ENCODE measurements around the gene AP1M2.
"Not testable (repeated sequence)": the region's sequence is repeated elsewhere in the genome, so short reads cannot be mapped to it uniquely, and the experiment has no call there.

The AP1M2 gene

GRCh38 chr19:10565028-10565566 is 22.0 kb downstream of the AP1M2 start:
- peak; percentile 47 for DNase-seq (ENCODE audit: low spot score)

DNA sequence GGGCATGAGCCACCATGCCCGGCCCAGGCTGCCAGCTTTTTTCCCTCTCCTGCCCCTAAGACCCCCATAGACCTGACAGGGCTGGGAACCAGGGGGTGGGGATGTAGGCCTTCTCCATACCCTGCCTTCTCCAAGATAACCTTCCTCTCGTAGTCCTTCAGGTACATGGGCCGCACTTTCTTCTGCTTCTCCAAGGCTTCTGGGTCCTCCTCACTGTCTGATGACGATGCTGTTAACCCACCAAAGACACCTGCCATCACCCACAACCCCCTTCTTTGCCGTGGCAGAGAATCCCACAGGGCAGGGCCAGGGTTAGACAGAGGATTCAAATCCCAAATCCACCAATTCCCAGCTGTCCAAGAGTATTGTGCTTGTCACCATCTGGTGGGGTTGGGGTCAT is 24.5 kb downstream of the AP1M2 start:
- no peak for DNase-seq (ENCODE audit: low spot score)

- no peak for DNase-seq (ENCODE audit: low spot score)
Observed at GRCh38 chr19:10560154-10560553, 27.0 kb downstream of the AP1M2 start.

GRCh38 chr19:10557603-10558197 is 29.4 kb downstream of the AP1M2 start:
- DNase-seq (ENCODE audit: low spot score): no peak

- DNase-seq (ENCODE audit: low spot score): no peak
Observed at GRCh38 chr19:10555610-10555973, 31.5 kb downstream of the AP1M2 start.

DNA sequence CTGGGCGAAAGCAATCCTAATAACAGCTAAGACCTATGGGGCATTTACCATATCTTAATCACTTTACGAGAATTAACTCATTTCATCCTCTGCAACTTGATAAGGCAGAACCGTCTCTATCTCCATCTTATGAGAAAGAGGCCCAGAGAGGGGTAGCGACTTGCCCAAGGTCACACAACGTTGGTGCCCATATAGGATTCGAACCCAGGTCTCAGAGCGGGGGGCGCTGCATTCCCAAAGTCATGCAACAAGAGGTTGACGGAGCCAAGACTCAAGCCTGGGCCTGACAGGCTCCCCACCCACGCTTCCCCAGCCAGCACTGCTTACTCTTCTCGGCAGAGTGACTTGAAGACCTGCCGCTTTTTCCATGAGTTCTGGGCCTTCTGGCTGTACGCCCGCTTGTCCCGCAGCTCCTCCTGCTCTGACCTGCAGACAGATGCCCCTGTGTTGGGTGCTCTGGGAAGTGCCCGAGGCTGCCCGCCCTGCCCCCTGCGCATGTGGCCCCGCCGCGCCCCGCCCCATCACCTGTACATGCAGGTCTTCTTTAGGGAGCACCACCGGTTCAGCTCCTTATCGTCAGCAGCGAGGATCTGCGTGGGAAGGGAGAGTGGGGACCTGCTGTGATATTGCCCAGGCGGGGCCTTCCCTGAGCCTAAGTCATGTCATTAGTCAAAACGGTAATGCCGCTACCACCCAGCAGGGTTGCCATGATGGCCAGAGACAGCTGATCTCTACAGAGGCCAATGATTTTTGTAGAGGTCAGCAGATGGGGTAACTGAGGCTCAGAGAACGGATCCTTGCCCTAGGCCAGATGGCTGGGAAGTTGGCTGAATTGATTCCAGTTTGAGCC is 32.1 kb downstream of the AP1M2 start:
- no peak for DNase-seq (ENCODE audit: low spot score)

DNA sequence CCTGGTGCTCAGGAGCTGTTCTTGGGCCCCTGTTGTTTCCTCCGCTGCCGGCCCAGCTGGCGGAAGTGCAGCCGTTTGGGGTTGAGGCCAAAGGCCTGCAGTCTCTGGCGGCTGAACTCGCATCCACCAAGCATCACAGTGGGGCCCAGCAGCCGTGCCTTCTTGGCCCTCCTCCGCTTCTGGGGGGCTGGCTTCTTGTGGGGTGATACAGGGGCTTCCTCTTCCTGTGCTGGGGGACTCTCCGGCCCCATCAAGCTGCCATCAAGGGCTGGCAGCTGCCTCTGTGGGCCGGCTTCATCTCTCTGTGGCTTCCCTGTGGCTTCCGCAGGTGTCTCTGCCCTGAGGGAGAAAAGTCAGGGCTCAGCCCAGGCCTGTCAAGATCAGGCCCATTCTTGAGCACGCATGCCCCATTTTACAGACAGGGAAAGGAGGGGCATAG is 33.1 kb downstream of the AP1M2 start:
- DNase-seq (ENCODE audit: low spot score): peak; percentile 60

DNA sequence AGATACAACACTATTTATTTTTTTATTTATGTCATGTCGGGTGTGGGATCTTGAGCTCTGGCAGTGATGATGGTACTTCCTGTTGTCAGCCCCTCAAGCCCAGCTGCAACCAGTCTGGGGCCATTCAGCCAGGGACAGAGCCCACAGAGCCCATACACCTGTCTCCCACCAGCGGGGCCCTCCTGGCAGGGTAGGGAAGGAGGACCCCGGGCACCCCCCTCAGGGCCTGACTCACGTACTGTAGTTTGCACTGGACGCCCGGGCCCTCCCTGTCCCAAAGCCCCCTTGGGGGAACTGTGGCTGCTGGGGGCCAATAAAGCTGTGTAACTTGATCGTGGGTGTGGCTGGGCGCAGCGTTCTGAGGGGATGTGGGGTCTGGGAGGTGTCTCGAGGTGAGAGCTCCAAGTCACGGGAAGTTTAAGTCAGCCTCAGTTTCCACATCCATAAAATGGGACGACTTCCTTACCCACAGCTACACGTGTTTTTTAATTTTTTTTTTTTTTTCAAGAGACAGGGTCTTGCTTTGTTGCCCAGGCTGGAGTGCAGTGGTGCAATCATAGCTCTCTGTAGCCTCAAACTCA is 33.9 kb downstream of the AP1M2 start:
- DNase-seq (ENCODE audit: low spot score): no peak

GRCh38 chr19:10552510-10553053 is 34.5 kb downstream of the AP1M2 start:
- no peak for DNase-seq (ENCODE audit: low spot score)

- DNase-seq (ENCODE audit: low spot score): peak; percentile 54
Observed at GRCh38 chr19:10551698-10552301, 35.3 kb downstream of the AP1M2 start.

GRCh38 chr19:10551006-10551405 is 36.1 kb downstream of the AP1M2 start:
- not testable (repeated sequence) for DNase-seq (ENCODE audit: low spot score)

- no peak for DNase-seq (ENCODE audit: low spot score)
Observed at GRCh38 chr19:10550336-10550735, 36.8 kb downstream of the AP1M2 start.

DNA sequence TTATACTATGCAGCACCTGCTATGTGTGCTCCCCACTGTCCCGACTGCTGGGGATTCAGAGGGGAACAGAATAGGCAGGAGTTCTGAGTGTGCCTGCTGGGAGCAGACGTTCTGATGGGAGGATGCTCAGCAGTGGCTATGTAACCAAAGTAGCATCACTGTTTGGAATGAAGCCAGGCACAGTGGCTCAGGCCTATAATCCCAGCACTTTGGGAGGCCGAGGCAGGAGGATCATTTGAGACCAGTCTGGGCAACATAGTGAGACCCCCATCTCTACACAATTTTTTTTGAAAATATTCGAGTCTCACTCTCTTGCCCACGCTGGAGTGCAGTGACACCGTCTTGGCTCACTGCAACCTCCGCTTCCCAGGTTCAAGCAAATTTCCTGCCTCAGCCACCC is 37.4 kb downstream of the AP1M2 start:
- DNase-seq (ENCODE audit: low spot score): no peak

- DNase-seq (ENCODE audit: low spot score): no peak
Observed at GRCh38 chr19:10548746-10549276, 38.3 kb downstream of the AP1M2 start.

GRCh38 chr19:10546817-10547216 is 40.3 kb downstream of the AP1M2 start:
- DNase-seq (ENCODE audit: low spot score): no peak

- DNase-seq (ENCODE audit: low spot score): no peak
Observed at GRCh38 chr19:10544753-10545251, 42.3 kb downstream of the AP1M2 start.

DNA sequence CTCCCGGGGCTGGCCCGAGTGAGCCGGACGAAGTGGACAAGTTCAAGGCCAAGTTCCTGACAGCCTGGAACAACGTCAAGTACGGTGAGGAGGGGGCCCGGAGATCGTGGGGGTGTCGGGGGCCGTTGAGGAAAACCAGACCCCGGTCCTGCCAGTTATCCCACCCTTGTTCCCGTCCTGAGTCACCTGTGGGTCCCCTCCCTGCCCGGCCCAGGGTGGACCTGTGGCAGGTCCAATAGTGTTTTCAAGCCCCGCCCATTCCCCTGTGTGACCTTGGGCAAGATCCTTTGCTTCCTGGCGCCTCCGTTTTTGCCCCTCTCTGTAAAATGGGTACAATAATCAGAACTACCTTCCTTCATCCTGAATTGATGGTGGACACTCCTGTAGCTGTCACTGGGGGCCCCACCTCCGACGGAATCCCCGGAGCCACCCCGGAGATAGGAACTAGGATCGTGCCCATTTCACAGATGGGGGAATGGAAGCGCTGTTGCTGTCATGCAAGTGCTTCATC is 42.8 kb downstream of the AP1M2 start:
- DNase-seq (ENCODE audit: low spot score): peak; percentile 21

DNA sequence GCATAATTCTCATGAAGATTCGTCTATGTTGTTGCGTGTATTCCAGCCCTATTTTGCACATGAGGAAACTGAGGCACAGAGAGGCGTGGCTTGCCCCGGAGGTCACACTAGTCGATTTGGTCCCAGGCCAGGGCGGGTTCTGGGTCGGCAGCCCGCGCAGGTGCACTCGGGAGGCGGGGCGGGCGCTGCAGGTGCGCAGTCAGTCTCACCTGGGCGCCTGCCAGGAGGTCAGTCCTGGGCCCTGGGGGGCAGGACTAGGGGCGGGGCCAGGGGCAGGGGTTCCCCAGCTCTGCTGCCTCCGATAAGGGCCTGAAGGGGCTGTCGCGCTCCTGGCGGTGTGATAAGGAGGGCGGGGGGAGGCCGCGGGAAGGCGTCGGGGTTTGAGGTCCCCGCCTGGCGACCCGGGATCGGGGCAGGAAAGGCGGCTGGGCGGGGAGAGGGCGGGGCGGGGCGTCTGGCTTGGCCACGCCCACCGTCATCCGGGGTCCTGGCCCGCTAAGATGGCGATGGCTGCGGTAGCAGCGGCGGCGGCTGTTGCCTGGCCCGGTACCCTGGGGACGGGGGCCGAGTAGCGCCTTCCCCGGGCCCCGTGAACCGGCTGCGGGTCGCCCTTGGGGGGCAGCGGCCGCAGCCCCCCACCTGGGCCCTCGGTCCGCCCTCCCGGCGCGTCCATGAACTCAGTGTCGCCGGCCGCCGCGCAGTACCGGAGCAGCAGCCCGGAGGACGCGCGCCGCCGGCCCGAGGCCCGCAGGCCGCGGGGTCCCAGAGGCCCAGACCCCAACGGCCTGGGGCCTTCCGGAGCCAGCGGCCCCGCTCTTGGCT is 43.5 kb downstream of the AP1M2 start, which contains the start of gene ATG4D:
TSS of gene ATG4D (plus strand) at position 485 of the 822 bp plus-strand sequence. CDS start at position 672, 187 bp downstream.
- DNase-seq (ENCODE audit: low spot score): peak; percentile 68

DNA sequence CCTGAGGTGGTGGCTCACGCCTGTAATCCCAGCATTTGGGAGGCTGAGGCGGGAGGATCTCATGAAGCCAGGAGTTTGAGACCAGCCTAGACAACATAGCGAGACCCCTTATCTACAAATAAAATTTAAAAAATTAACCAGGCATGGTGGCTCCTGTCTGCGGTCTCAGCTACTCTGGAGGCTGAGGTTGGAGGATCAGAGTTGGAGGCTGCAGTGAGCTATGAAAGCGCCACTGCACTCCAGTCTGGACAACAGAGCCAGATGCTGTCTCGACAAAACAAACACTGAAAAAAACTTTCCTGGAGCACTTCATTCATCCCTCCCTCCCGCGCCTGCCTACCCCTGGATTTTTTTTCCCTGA is 44.1 kb downstream of the AP1M2 start:
- no peak for DNase-seq (ENCODE audit: low spot score)

DNA sequence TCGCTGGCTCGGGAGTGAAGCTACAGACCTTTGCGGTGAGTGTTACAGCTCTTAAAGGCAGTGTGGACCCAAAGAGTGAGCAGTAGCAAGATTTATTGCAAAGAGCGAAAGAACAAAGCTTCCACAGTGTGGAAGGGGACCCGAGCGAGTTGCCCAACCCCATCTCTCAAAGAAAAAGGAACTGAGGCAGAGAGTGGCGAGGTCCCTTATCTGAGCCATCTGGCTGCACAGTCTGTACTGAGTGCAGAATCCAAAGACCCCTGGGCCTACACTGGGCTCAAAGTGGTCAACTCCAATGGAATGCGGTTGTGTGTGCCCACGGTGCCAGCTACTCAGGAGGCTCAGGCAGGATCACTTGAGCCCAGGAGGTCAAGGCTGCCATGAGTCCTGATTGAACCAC is 48.1 kb downstream of the AP1M2 start:
- not testable (repeated sequence) for DNase-seq (ENCODE audit: low spot score)

All from activated CD4-positive, alpha-beta T cell treated with anti-CD3 and anti-CD28 coated beads, Interleukin-2, Interleukin-4, amounts not matched to agents 100 ng/mL and 50 ng/mL, durations not matched to agents 16 hours and 8 hours (primary cell).